ENCODE measurements around the gene POC1B.

Gene POC1B

GRCh38 chr12:89525824-89526770, at the start of gene POC1B:
TSS of gene POC1B (minus strand) at chr12:89526047. CDS start at chr12:89525895, 152 bp downstream.
- DNase-seq = peak; percentile 96

- DNase-seq = no peak
These were observed 49.5 kb upstream of the POC1B start for GRCh38 chr12:89575374-89575773.

- DNase-seq = no peak
These were observed 48.9 kb upstream of the POC1B start for GRCh38 chr12:89574736-89575208.

DNA sequence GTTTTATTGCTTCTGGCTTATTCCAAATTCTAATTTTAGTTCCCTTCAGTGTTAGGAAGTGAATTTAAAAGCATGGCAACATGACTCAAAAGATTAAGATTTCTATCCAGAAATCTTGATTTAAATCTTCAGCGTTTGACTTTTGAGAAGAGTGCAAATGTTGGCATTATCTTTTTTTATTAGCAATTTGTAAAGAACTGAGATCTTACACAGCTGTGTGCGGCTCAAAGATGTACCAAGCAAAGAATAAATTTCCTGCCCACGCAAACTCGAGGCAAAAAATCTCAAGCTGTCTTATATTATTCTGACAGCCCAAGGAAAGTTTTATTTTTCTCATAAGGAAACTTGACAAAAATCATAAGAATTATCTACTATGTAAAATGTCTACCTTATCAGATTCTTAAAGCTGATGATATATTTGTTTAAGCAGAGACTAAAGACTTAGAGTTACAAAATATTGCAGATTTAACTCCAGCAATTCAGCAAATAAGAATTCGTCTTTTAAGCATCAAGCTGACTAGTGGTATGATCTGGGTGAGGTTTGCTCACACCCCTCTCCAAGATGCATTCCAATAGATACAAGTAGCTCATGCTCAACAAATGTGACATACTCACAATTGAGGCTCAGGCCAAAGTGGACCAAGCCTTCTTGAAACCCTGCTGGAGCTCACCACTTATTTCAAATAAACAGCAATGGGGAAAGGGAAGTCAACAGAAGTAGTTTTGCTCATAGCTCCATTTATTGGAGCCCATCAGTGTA, 47.4 kb upstream of the POC1B start:
- DNase-seq = no peak

- no peak for DNase-seq
These were observed 45.8 kb upstream of the POC1B start for GRCh38 chr12:89571491-89572195.

DNA sequence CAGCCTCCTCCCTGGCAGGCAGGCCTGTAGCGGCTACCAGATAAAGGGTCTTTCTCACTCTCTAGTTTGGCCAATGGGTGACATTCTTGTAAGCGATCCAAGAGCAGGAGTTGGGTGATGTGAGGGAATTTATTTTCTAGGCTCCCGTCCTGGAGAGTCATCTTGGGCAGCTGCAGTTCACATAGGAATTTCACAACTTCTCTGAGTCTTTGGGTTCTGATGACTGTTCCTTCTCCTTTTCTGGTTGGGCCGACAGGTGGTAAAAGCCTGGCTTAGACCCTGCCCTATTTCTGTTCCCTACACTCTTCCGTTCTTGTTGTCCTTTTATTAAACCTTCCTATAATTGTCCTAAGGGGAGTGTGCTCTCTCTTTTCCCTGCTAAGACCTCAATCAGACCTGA, 42.6 kb upstream of the POC1B start:
- DNase-seq = no peak

- DNase-seq = no peak
These were observed 41.9 kb upstream of the POC1B start for GRCh38 chr12:89567691-89568239.

DNA sequence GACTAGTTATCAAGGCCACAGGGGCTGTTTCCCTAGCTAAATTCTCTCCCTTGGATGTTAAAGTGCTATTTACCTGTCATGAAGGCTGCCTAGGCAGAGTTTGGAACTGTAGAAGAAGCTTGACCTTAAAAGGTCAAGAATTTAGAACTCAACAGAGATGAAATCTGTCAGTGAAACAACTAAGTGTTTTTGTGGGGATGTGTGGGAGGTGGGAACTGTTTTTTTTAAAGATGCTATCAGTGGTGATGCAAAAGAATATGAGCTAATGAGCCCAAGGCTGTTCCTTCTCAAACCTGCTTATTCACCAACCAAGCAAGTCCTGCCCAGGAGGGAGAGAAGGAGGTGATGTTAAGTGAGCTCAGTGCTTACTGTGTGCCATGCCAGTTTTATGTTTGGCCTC, 40.8 kb upstream of the POC1B start:
- DNase-seq = no peak

DNA sequence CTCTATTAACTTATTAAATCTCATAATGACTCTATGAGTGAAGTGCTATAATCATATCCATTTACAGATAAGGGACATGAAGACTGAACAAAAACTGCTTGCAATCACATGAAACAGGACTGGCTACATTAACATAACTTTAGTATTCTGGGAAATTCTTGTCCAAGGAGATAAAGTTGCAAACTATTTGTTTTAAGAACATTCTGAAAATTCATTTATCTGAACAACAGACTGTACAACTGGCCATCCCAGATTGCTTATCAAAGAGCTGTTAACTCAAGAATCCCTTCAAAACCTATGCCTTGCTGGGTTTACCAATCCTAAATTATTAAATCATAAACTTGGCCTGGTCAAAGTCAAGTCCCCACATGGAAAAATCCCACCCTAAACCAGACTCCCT, 39.2 kb upstream of the POC1B start:
- no peak for DNase-seq

DNA sequence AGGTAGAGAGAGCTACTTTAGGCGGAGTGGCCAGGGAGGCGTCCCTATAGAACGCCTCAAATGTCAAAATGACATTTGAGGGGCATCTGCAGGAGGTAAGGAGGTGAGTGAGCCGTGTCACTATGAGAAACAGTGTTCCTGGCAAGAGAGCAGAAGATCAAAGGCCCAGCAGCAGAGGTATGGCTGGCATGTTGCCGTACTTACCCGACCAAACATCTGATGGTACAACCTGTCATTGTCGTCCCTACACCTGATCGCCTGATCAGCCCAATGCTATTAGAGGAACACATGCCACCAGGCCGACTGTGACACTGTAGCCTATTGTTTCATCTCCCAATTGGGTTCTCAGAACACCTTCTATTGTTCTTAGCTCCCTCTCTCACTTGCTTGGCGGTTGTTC, 33.9 kb upstream of the POC1B start:
- DNase-seq = no peak

DNA sequence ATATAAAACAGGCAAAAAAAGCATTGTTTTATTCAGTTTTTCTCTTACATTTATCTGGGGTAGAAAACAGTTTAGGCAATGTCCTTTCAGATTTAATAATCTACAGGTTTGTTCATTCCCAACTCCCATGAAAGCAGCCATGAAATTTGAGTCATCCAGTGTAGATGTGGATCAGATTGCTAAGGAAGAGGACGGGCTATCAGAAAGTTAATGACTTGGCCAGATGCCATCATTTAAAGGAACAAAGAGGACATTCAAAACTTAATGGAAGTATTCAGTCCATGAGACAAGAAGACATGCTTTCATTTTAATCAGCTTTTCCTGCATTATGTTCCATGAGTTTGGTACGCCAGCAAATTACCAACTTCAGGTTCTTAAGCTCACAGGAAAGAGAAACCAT, 31.1 kb upstream of the POC1B start:
- peak; percentile 32 for DNase-seq

- DNase-seq = no peak
These were observed 26.5 kb upstream of the POC1B start for GRCh38 chr12:89552376-89552775.

- DNase-seq = no peak
These were observed 25.9 kb upstream of the POC1B start for GRCh38 chr12:89551747-89552146.

- no peak for DNase-seq
These were observed 21.3 kb upstream of the POC1B start for GRCh38 chr12:89547101-89547500.

DNA sequence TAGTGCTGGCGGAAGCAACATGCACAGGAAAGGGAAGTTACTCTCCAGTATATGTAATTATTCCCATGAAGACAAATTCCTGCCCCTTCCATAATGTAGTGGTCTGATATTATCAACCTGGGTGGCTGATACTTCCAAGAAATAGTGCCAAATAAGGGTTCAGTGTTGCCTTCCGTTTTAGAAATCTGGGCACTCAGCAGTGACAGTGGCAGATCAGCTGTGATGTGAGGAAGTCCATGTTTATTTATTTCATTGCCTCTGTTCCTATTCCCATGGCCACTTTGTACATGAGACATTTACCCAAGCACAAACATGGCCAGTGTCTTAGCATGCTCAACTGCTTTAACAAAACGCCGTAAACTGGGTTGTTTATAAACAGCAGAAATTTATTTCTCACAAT, 20.3 kb upstream of the POC1B start:
- no peak for DNase-seq

DNA sequence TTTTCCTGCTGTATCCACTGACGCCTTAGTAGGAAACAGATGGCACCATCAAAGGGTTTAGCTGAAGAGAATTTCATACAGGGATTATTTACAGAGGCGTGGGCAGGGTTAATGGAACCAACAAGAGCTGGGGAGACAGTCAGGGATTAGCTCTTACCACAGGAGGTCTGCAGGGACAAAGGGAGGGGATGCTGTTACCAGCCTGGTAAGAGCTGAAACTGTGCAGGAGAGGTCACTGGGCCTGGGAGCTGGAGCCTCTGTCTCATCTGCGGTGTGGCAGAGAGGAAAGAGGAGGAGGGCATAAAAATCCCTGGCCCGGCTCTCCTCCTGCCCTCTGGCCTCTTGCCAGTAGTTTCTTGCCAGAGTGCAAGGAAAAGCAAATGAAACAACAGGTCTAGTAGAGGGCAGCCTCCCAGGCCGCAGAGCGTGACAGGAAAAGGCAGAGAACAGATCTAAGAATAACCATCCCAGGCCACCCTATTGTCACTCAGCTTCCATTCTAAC, 18.9 kb upstream of the POC1B start:
- peak; percentile 98 for DNase-seq

DNA sequence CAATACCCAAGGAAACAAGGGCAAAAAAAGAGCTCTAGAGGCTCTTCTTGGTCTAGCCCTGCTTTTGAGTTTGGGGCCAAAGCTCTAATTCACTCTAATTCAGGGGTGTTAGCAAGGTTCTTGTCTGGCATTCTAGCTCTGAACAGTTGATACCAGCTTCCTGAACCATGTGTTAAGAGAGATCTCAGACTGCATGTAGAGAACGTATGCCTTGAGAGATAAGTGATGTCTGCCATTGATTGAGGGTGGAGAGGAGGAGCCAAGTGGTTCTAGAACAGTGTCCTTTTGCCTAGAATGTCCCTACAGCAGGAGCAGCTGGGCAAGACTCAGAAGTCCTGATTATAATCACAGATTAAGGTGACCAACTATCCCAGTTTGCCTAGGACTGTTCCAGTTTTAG, 18.2 kb upstream of the POC1B start:
- DNase-seq = peak; percentile 42

DNA sequence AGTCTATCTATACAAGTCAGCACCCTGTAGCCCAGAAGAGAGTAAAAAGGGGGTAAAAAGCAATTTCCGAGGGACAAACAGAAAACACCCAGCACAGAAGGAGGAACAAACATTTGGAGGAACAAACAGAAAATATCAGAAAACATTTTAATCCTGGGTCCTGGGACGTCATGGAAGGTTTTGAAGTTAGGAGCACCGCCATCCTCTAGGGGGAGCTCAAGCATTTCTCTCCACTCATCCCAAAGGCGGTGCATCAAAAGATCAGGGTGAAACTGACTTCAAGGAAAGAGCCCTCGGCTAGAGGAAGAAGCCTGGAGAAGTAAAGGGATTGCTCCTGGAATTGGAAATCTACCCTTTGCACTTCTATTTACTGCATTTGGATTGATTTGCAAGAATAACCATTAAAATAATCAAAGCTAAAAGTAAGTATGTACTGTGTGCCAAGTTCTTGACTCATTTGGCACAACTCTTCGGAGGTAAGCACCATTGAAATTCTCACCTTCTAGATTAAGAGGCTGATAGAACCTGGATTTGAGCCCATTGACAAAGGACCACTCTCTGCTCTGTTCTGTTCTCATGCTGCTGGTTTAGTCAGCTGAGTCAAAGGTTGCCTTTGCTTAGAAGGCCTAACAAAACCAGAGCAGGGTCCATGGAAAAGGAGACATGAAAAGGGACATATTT, 17.2 kb upstream of the POC1B start:
- DNase-seq = peak; percentile 93

DNA sequence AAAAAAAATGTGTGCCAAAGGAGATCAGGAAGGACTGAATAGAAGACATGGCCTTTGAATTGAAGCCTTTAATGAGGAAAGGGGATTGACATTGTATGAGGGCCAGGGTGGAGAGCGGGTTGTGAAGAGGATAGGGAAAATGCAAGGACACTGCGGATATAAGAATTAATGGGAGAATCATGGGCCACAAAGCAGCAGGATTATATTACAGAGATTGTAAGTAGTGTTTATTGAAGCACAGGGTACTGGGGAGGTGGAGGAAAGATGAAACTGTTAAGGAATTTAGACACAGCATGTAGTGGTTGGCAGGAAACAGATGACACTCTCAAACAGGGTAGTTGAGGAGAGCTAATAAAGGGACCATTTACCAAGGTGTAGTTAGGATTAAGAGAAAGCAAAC, 16.4 kb upstream of the POC1B start:
- no peak for DNase-seq

- peak; percentile 92 for DNase-seq
These were observed 14.7 kb upstream of the POC1B start for GRCh38 chr12:89540586-89540985.

GRCh38 chr12:89539426-89540223, 13.8 kb upstream of the POC1B start:
- DNase-seq = peak; percentile 72
